Esophagus squamous epithelium (tissue), 4 donors: ENCODE measurements around the gene CLEC20A.

Experiments used
- CTCF ChIP-seq, 6 experiments: fragments of 450-650 bp in 4 of 6; fragments of 200-600 bp in 2 of 6; sonication (generic) in 2 of 6; IDR thresholded peaks; one replicate each; pipeline ENCODE4 v1.5.1; 2016 to 2019; ENCODE audit warnings: antibody characterized with exemption in 6 of 6, mild to moderate bottlenecking in 4 of 6, moderate library complexity in 4 of 6
- POLR2A ChIP-seq, 4 donors: fragments of 450-650 bp; IDR thresholded peaks; one replicate each; pipeline ENCODE4 v1.6.1; 2017; ENCODE audit warnings: antibody characterized with exemption in 4 of 4, mild to moderate bottlenecking in 4 of 4, moderate library complexity in 3 of 4

GRCh38 chr1:178538192-178538916, 41.6 kb upstream of the CLEC20A start:
- TF ChIP-seq CTCF (IDR thresholded peaks at IDR 0.05) (no peak), POLR2A (IDR thresholded peaks at IDR 0.05) (no peak)
